Retinal pigment epithelial cell (primary cell): ENCODE data around the gene ATRAID.

Source experiments
- DNase-seq: peaks from one replicate; pipeline ENCODE4 v3.0.0-alpha.2; 2010; ENCODE audit warnings: low read depth
- H3K4me3 ChIP-seq: 2 replicates; pipeline ENCODE4 v1.5.1; 2011; ENCODE audit warnings: mild to moderate bottlenecking, low read length, control low read depth, moderate library complexity
- CTCF ChIP-seq: conservative IDR thresholded peaks from 2 replicates; pipeline ENCODE4 v1.5.1; 2011; ENCODE audit warnings: low read depth, low read length, control low read depth, inconsistent platforms

The ATRAID gene

GRCh38 chr2:27206346-27206745 is 5.5 kb upstream of the ATRAID start:
- no peak for DNase-seq
- TF ChIP-seq CTCF, result no peak
- no peak overlapping the region for H3K4me3 ChIP-seq

GRCh38 chr2:27208486-27209050 is 3.3 kb upstream of the ATRAID start:
- peak; percentile 90 for DNase-seq
- no peak for TF ChIP-seq CTCF
- peak overlapping the region; percentile 47 for H3K4me3 ChIP-seq

- peak overlapping the region; percentile 2 for H3K4me3 ChIP-seq
- TF ChIP-seq CTCF, result no peak
- peak; percentile 63 for DNase-seq
These were observed 2.0 kb upstream of the ATRAID start for GRCh38 chr2:27209621-27210401.

GRCh38 chr2:27211241-27211942 is 449 bp upstream of the ATRAID start:
- H3K4me3 ChIP-seq, result peak overlapping the region; percentile 84
- no peak for TF ChIP-seq CTCF
- DNase-seq, result no peak

GRCh38 chr2:27212626-27213471 is 1.0 kb downstream of the ATRAID start:
- H3K4me3 ChIP-seq, result peak overlapping the region; percentile 84
- TF ChIP-seq CTCF, result no peak
- DNase-seq, result no peak

GRCh38 chr2:27214941-27215340 is 3.1 kb downstream of the ATRAID start:
- no peak for TF ChIP-seq CTCF
- no peak for DNase-seq
- no peak overlapping the region for H3K4me3 ChIP-seq
